Small intestine (tissue), 7 donors: ENCODE results near the gene HSPB6. TPM values are rescaled to one million over a fixed set of nuclear protein-coding genes. Genes with fewer than 3 reads are reported as not detected.

Source experiments
- DNase-seq, 2 donors: peaks; one replicate each; pipeline versions ENCODE4 v3.0.0 to v3.0.0-alpha.2; 2013
- FAIRE-seq: peaks from 2 replicates; lab custom pipeline; 2012; peaks lifted over from hg19 to GRCh38; lab: Jason Lieb, UNC
- H3K27ac ChIP-seq, 3 donors: one replicate each; pipeline ENCODE4 v1.5.1; 2013; ENCODE audit warnings: low read length in 2 of 3, mild to moderate bottlenecking in 2 of 3, control low read depth in 1 of 3, inconsistent platforms in 1 of 3, low read depth in 1 of 3, moderate library complexity in 1 of 3
- H3K27me3 ChIP-seq, 3 donors: one replicate each; pipeline ENCODE4 v1.6.1; 2013; ENCODE audit warnings: low read length in 3 of 3, inconsistent platforms in 1 of 3; ENCODE audit not compliant: control insufficient read depth in 3 of 3, insufficient read depth in 3 of 3
- H3K36me3 ChIP-seq, 3 donors: one replicate each; pipeline ENCODE4 v1.6.1; 2013; ENCODE audit warnings: low read length in 3 of 3, inconsistent platforms in 1 of 3, low read depth in 1 of 3, mild to moderate bottlenecking in 1 of 3, moderate library complexity in 1 of 3; ENCODE audit not compliant: control insufficient read depth in 3 of 3, insufficient read depth in 2 of 3
- H3K4me1 ChIP-seq, 3 donors: one replicate each; pipeline ENCODE4 v1.6.1; 2013; ENCODE audit warnings: low read length in 2 of 3, inconsistent platforms in 1 of 3, low read depth in 1 of 3, mild to moderate bottlenecking in 1 of 3, moderate library complexity in 1 of 3; ENCODE audit not compliant: control insufficient read depth in 3 of 3, insufficient read depth in 2 of 3
- H3K4me3 ChIP-seq, 3 donors: one replicate each; pipeline ENCODE4 v1.5.1; 2013; ENCODE audit warnings: low read length in 3 of 3, control low read depth in 1 of 3, inconsistent platforms in 1 of 3, low read depth in 1 of 3, mild to moderate bottlenecking in 1 of 3, moderate library complexity in 1 of 3
- H3K9me3 ChIP-seq, 2 donors: one replicate each; pipeline ENCODE4 v1.6.1; 2013; ENCODE audit warnings: low read depth in 1 of 2, low read length in 1 of 2; ENCODE audit not compliant: control insufficient read depth in 2 of 2, insufficient read depth in 1 of 2
- WGBS, 3 donors: extraction: QIAGEN DNeasy Blood & Tissue Kit; methylation state at CpG; one replicate each; pipeline ENCODE4 v1.1.7; 2013; 5-methylcytosine and 5-hydroxymethylcytosine counted together
- polyA plus RNA-seq, 4 donors: library from polyadenylated mRNA; stranded (reverse) in 3 of 4; unstranded in 1 of 4; fragments of 200-250 nt in 3 of 4; fragments of 120-200 nt in 1 of 4; gene quantifications; one replicate each; pipeline versions ENCODE4 v1.2.1 to v1.2.3, GENCODE V29; 2013
- donor health status: healthy with polysubstance abuse.
- donor health status: control.
- donor health status: control.
- donor health status: Bipolar disorder and iron deficiency.
- donor health status: healthy.

The HSPB6 gene
- polyA plus RNA-seq, 4 donors: 2.0 to 41.7 (median 11.5) TPM

DNA sequence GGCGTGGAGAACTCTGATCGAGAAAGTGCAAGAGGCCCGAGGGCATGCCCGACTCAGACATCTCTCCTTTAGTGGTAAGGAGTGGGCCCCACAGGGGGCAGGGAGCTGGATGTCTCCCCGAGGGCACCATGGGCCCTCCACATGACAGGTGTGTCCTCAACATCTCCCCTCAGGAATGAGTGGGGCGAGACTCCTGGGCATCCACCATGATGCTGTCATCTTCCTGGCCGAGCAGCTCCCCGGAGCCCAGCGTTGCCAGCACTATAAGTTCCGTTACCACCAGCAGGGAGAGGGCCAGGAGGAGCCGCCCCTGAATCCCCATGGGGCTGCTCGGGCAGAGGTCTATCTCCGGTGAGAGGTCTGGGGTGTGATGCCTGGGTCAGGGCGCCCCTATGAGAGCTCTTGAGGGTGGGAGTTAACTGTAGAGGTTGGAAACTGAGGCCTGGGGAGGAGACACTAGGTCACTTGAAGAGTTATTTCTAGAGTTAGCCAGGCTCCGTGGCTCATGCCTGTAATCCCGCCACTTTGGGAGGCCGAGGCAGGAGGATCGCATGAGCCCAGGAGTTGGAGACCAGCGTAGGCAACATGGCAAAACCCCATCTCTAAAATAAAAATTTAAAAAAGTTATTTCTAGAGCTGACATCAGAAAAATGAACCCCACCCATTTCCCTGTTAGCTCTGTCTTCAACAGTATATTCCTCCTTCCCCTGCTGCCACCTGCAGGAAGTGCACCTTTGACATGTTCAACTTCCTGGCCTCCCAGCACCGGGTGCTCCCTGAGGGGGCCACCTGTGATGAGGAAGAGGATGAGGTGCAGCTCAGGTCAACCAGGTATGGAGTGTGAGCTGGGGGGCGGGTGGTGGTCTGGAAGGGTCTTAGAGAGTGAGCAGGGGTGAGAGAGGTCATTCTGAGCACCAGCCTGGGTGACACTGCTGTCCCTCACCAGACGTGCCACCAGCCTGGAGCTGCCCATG lies 19.6 kb downstream of the HSPB6 start:
- Histone ChIP-seq H3K9me3 (no peaks in the 10 kb centered on the region), H3K4me1 (peaks cover 0 to 6% (median 0%) of the 10 kb centered on the region in 3 donors), H3K27ac (no peak overlapping the region), H3K27me3 (no peaks in the 10 kb centered on the region), H3K4me3 (no peak overlapping the region), H3K36me3 (peaks cover 16 to 74% (median 18%) of the 10 kb centered on the region in 3 donors)
- no peak for DNase-seq
- no peak for FAIRE-seq
- 84 to 90% (median 88%) methylated on average over 22 of the region's 22 CpGs for WGBS, 3 donors

DNA sequence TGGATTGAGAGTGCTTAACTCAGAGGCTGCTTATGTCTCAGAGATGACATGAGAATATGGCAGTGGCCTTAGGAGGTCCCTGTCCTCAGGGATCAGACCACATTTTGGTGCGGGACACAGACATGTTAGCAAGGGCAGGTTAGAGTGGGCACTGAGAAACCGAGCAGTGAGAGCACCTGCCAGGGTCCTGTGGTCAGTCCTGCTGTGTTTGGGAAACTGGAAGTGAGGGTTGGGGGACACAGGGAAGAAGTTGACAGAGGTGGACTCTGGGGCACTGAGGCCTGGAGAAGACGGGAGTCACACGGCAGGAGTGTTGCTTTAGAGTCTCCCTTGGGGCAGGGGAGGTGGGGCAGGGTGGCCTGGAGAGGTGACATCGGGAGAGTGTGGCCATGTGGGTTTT lies 21.9 kb downstream of the HSPB6 start:
- no peak overlapping the region for H3K4me3 ChIP-seq
- 85 to 89% (median 88%) methylated on average over 4 to 5 of the region's 5 CpGs for WGBS, 3 donors
- H3K27ac ChIP-seq: no peak overlapping the region
- no peak for FAIRE-seq
- H3K27me3 ChIP-seq: no peaks in the 10 kb centered on the region
- H3K9me3 ChIP-seq: no peaks in the 10 kb centered on the region
- no peak for DNase-seq
- peaks cover 0 to 3% (median 0%) of the 10 kb centered on the region in 3 donors for H3K4me1 ChIP-seq
- H3K36me3 ChIP-seq: peaks cover 26 to 93% (median 36%) of the 10 kb centered on the region in 3 donors

DNA sequence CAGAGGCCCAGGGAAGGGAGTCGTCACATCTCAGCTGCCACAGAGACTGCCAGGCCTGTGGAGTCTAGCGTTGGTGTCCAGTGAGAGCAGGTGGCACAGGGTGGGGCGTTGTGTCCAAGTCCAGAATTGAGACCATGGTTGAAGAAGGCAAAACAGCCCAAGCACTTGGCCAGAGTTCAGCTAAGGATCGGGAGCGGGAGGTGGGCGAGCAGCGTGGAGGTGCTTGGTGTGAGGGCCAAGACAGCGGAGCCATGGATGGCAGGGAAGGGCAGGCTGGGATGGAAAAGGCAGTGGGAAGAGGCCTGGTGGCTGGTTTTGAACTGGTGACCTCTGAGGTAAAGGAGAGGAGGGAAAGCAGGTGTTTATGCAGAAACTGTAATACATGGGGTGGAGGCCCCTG lies 22.6 kb downstream of the HSPB6 start:
- no peaks in the 10 kb centered on the region for H3K27me3 ChIP-seq
- H3K4me1 ChIP-seq: no peaks in the 10 kb centered on the region
- H3K9me3 ChIP-seq: no peaks in the 10 kb centered on the region
- 91 to 95% (median 92%) methylated on average over 8 of the region's 8 CpGs for WGBS, 3 donors
- no peak overlapping the region for H3K4me3 ChIP-seq
- peaks cover 27 to 97% (median 40%) of the 10 kb centered on the region in 3 donors for H3K36me3 ChIP-seq
- DNase-seq: no peak
- no peak overlapping the region for H3K27ac ChIP-seq
- no peak for FAIRE-seq

DNA sequence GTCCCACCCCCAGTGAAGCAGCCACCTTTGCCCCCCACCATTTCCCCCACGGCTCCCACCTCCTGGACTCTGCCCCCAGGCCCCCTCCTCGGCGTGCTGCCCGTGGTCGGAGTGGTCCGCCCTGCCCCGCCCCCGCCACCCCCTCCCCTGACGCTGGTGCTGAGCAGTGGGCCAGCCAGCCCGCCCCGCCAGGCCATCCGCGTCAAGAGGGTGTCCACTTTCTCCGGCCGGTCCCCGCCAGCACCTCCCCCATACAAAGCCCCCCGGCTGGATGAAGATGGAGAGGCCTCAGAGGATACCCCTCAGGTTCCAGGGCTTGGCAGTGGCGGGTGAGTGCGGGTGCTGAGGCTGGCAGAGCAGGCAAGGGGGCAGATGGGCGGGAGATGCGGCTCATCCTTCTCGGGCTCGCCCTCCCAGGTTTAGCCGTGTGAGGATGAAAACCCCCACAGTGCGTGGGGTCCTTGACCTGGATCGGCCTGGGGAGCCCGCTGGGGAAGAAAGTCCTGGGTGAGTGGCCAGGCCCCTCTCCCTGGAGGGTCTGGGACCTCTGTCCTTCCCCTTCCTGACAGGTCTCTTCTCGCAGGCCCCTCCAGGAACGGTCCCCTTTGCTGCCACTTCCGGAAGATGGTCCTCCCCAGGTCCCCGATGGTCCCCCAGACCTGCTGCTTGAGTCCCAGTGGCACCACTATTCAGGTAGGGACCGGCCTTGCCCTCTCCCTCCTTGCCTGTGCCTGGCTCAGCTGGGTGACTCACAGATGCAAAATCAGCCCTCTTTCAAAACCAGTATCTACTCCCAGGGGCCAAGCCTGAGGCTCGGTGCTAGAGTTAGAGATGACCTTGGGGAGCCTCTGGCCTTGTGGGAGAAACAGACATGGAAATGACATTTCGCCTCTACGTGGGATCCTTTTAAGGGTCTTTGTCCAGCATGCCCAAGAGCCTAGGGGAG lies 23.4 kb downstream of the HSPB6 start:
- DNase-seq (no peak), FAIRE-seq (no peak)
- Histone ChIP-seq H3K27ac (no peak overlapping the region), H3K4me1 (no peaks in the 10 kb centered on the region), H3K27me3 (no peaks in the 10 kb centered on the region), H3K9me3 (no peaks in the 10 kb centered on the region), H3K4me3 (no peak overlapping the region), H3K36me3 (peaks cover 29 to 97% (median 44%) of the 10 kb centered on the region in 3 donors)
- WGBS, 3 donors: 88 to 91% (median 90%) methylated on average over 29 to 35 of the region's 35 CpGs

DNA sequence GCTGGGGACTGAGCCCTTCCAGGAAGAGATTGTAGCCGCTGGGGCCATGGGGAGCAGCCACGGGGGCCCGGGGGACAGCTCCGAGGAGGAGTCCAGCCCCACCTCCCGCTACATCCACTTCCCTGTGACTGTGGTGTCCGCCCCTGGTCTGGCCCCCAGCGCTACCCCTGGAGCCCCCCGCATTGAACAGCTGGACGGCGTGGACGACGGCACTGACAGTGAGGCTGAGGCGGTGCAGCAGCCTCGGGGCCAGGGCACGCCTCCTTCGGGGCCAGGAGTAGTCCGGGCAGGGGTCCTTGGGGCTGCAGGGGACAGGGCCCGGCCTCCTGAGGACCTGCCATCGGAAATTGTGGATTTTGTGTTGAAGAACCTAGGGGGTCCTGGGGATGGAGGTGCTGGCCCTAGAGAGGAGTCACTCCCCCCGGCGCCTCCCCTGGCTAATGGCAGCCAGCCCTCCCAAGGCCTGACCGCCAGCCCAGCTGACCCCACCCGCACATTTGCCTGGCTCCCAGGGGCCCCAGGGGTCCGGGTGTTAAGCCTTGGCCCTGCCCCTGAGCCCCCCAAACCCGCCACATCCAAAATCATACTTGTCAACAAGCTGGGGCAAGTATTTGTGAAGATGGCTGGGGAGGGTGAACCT lies 24.2 kb downstream of the HSPB6 start:
- 89% methylated on average over 23 to 25 of the region's 25 CpGs for WGBS, 3 donors
- no peaks in the 10 kb centered on the region for H3K9me3 ChIP-seq
- no peaks in the 10 kb centered on the region for H3K4me1 ChIP-seq
- H3K4me3 ChIP-seq: no peak overlapping the region
- DNase-seq: no peak
- no peak overlapping the region for H3K27ac ChIP-seq
- H3K27me3 ChIP-seq: no peaks in the 10 kb centered on the region
- H3K36me3 ChIP-seq: peaks cover 28 to 97% (median 50%) of the 10 kb centered on the region in 3 donors
- FAIRE-seq: no peak

DNA sequence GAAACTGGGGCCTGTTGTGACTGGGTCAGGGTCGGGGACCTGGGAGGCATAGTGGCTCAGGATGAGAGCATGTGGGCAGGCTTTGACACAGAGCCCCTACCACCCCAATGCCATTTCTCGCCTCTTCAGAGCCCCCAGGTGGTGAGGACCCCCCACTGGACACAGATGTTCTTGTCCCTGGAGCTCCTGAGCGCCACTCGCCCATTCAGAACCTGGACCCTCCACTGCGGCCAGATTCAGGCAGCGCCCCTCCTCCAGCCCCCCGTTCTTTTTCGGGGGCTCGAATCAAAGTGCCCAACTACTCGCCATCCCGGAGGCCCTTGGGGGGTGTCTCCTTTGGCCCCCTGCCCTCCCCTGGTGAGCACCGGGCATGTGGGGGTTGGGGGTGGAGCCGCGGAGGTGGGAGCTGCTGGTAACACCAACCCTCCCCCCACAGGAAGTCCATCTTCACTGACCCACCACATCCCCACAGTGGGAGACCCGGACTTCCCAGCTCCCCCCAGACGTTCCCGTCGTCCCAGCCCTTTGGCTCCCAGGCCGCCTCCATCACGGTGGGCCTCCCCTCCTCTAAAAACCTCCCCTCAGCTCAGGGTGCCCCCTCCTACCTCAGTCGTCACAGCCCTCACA lies 24.9 kb downstream of the HSPB6 start:
- FAIRE-seq: no peak
- no peak for DNase-seq
- H3K27ac ChIP-seq: no peak overlapping the region
- 91 to 96% (median 93%) methylated on average over 20 to 21 of the region's 21 CpGs for WGBS, 3 donors
- no peaks in the 10 kb centered on the region for H3K4me1 ChIP-seq
- H3K4me3 ChIP-seq: no peak overlapping the region
- H3K9me3 ChIP-seq: no peaks in the 10 kb centered on the region
- H3K36me3 ChIP-seq: peaks cover 30 to 97% (median 57%) of the 10 kb centered on the region in 3 donors
- H3K27me3 ChIP-seq: no peaks in the 10 kb centered on the region

DNA sequence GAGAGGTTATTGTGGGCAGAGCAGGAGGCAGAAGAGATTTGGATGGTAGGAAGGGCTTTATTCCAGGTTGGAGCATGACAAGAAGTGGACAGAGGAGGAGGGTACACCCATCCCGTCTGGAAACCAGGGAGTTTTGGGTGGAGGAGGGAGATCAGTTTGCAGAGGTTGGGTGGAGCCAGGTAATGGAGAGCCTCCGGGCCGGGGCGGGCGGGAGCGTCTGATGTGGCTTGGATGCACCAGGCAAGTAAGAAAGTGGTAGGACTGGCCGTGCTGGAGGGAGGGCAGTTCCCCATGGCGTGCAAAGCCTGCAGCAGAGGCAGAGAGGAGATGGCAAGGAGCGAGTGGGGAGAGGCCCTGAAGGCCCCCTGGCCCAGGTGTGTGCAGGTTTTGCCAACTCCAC lies 25.5 kb downstream of the HSPB6 start:
- peaks cover 31 to 96% (median 57%) of the 10 kb centered on the region in 3 donors for H3K36me3 ChIP-seq
- DNase-seq: no peak
- no peaks in the 10 kb centered on the region for H3K27me3 ChIP-seq
- FAIRE-seq: no peak
- no peaks in the 10 kb centered on the region for H3K9me3 ChIP-seq
- H3K4me1 ChIP-seq: no peaks in the 10 kb centered on the region
- no peak overlapping the region for H3K4me3 ChIP-seq
- WGBS, 3 donors: 77 to 87% (median 84%) methylated on average over 8 to 9 of the region's 9 CpGs
- no peak overlapping the region for H3K27ac ChIP-seq
